BLaER1 treated with 17β-estradiol and CSF1 and Interleukin-3, amounts not matched to agents 10 nM and 100 nM (cell line): ENCODE data around the gene POLE2.
"Not testable (repeated sequence)": the region's sequence is repeated elsewhere in the genome, so short reads cannot be mapped to it uniquely, and the experiment has no call there.

ENCODE experiments used
- H3K27ac ChIP-seq, 11 experiments: shearing (Covaris generic); formaldehyde crosslinking; 2 replicates each; pipeline ENCODE4 v1.8.1; 2022
- H3K27me3 ChIP-seq, 11 experiments: shearing (Covaris generic); formaldehyde crosslinking; 2 replicates each; pipeline ENCODE4 v1.8.1; 2022
- H3K36me3 ChIP-seq, 11 experiments: shearing (Covaris generic); formaldehyde crosslinking; 2 replicates each; pipeline ENCODE4 v1.8.1; 2022
- H3K4me1 ChIP-seq, 10 experiments: shearing (Covaris generic); formaldehyde crosslinking; 2 replicates each; pipeline ENCODE4 v1.8.1; 2022
- H3K4me2 ChIP-seq, 11 experiments: shearing (Covaris generic); formaldehyde crosslinking; 2 replicates each; pipeline ENCODE4 v1.8.1; 2022
- H3K4me3 ChIP-seq, 10 experiments: shearing (Covaris generic); formaldehyde crosslinking; 2 replicates each; pipeline ENCODE4 v1.8.1; 2022
- H3K9ac ChIP-seq, 11 experiments: shearing (Covaris generic); formaldehyde crosslinking; 2 replicates each; pipeline ENCODE4 v1.8.1; 2022
- H3K9me3 ChIP-seq, 11 experiments: shearing (Covaris generic); formaldehyde crosslinking; replicated peaks in 1 of 11; 2 replicates each; pipeline ENCODE4 v1.8.1; 2022
- H4K20me1 ChIP-seq, 11 experiments: shearing (Covaris generic); formaldehyde crosslinking; 2 replicates each; pipeline ENCODE4 v1.8.1; 2022
- Cebpa-rat ChIP-seq, 11 experiments: shearing (Covaris generic); IDR thresholded peaks; 2 replicates each; pipeline ENCODE4 v1.8.1; 2022

The POLE2 gene

GRCh38 chr14:49623941-49624839, 63.8 kb downstream of the POLE2 start:
- H4K20me1 ChIP-seq = peaks cover 63 to 91% (median 83%) of the 10 kb centered on the region in 11 experiments
- peak overlapping the region in 10 of 11 experiments; percentile 18 to 98 (median 94); a peak in 14 of 22 replicates for H3K9ac ChIP-seq
- peak overlapping the region in 1 of 11 experiments; percentile 8; a peak in 1 of 22 replicates for H3K27ac ChIP-seq
- no peaks in the 10 kb centered on the region for H3K9me3 ChIP-seq
- H3K27me3 ChIP-seq = no peaks in the 10 kb centered on the region
- peaks cover 32 to 55% (median 42%) of the 10 kb centered on the region in 10 experiments for H3K4me1 ChIP-seq
- no peak for TF ChIP-seq Cebpa-rat (IDR thresholded peaks at IDR 0.05)
- H3K36me3 ChIP-seq = peaks cover 14 to 71% (median 45%) of the 10 kb centered on the region in 11 experiments; a peak in 21 of 22 replicates
- peak overlapping the region; percentile 71 to 99 (median 98) for H3K4me2 ChIP-seq
- H3K4me3 ChIP-seq = peak overlapping the region in 9 of 10 experiments; percentile 73 to 94 (median 85); a peak in 11 of 20 replicates

- TF ChIP-seq Cebpa-rat (IDR thresholded peaks at IDR 0.05) = no peak
- Histone ChIP-seq H3K4me1 (peaks cover 33 to 55% (median 44%) of the 10 kb centered on the region in 10 experiments), H3K9ac (peak overlapping the region; percentile 18 to 98 (median 95); a peak in 18 of 22 replicates), H3K27me3 (no peaks in the 10 kb centered on the region), H4K20me1 (peaks cover 63 to 91% (median 83%) of the 10 kb centered on the region in 11 experiments), H3K4me2 (peak overlapping the region; percentile 71 to 99 (median 98)), H3K9me3 (no peaks in the 10 kb centered on the region), H3K27ac (0 out of 22 replicates have a peak overlapping the region, but pooled peaks of 2 of the 11 experiments have one; percentile 2 to 8), H3K36me3 (peaks cover 20 to 71% (median 51%) of the 10 kb centered on the region in 11 experiments; a peak in 21 of 22 replicates), H3K4me3 (peak overlapping the region; percentile 73 to 94 (median 86); a peak in 16 of 20 replicates)
Measured at GRCh38 chr14:49623387-49623786, 64.6 kb downstream of the POLE2 start.

- peak overlapping the region; percentile 90 to 98 (median 95) for H3K9ac ChIP-seq
Measured at GRCh38 chr14:49622022-49622607, 65.9 kb downstream of the POLE2 start.

GRCh38 chr14:49621114-49621881, 66.7 kb downstream of the POLE2 start:
- peak overlapping the region; percentile 73 to 94 (median 86) for H3K4me3 ChIP-seq
- H3K9me3 ChIP-seq = no peaks in the 10 kb centered on the region
- H3K27me3 ChIP-seq = no peaks in the 10 kb centered on the region
- H4K20me1 ChIP-seq = peaks cover 73 to 91% (median 86%) of the 10 kb centered on the region in 11 experiments
- H3K36me3 ChIP-seq = peaks cover 26 to 73% (median 59%) of the 10 kb centered on the region in 11 experiments
- H3K4me2 ChIP-seq = peak overlapping the region; percentile 97 to 99 (median 98)
- H3K9ac ChIP-seq = peak overlapping the region; percentile 90 to 98 (median 95)
- peaks cover 38 to 63% (median 55%) of the 10 kb centered on the region in 10 experiments for H3K4me1 ChIP-seq
- TF ChIP-seq Cebpa-rat (IDR thresholded peaks at IDR 0.05) = no peak
- H3K27ac ChIP-seq = peak overlapping the region; percentile 92 to 98 (median 95)

More at GRCh38 chr14:49622022-49622607, 65.9 kb downstream of the POLE2 start:
- H3K27ac ChIP-seq = peak overlapping the region in 10 of 11 experiments; percentile 92 to 98 (median 96); a peak in 13 of 22 replicates
- no peak for TF ChIP-seq Cebpa-rat (IDR thresholded peaks at IDR 0.05)
- peak overlapping the region; percentile 97 to 99 (median 98) for H3K4me2 ChIP-seq
- H3K36me3 ChIP-seq = peaks cover 33 to 73% (median 59%) of the 10 kb centered on the region in 11 experiments
- peaks cover 76 to 91% (median 85%) of the 10 kb centered on the region in 11 experiments for H4K20me1 ChIP-seq
- no peaks in the 10 kb centered on the region for H3K27me3 ChIP-seq
- H3K4me3 ChIP-seq = peak overlapping the region; percentile 73 to 94 (median 86)
- no peaks in the 10 kb centered on the region for H3K9me3 ChIP-seq
- H3K4me1 ChIP-seq = peaks cover 41 to 61% (median 56%) of the 10 kb centered on the region in 10 experiments

GRCh38 chr14:49620182-49621113, 67.6 kb downstream of the POLE2 start, which contains the start of the genes MGAT2 and RPL36AL:
MGAT2 (plus strand) TSS chr14:49620799; CDS start chr14:49621269, 470 bp downstream.
RPL36AL (minus strand) TSS chr14:49620626; CDS start chr14:49619104, 1,522 bp downstream.
- Histone ChIP-seq H3K4me1 (peaks cover 38 to 63% (median 52%) of the 10 kb centered on the region in 10 experiments), H3K36me3 (peaks cover 21 to 73% (median 59%) of the 10 kb centered on the region in 11 experiments), H3K4me3 (peak within 1 kb of the TSS; percentile 73 to 94 (median 86)), H3K27me3 (no peaks in the 10 kb centered on the region), H3K9me3 (no peaks in the 10 kb centered on the region), H3K27ac (peak within 1 kb of the TSS; percentile 92 to 98 (median 95)), H4K20me1 (peaks cover 66 to 85% (median 79%) of the 10 kb centered on the region in 11 experiments), H3K9ac (peak within 1 kb of the TSS; percentile 90 to 98 (median 95)), H3K4me2 (peak within 1 kb of the TSS; percentile 97 to 99 (median 98))
- TF ChIP-seq Cebpa-rat (IDR thresholded peaks at IDR 0.05) = no peak

- Histone ChIP-seq H3K4me3 (peak overlapping the region; percentile 73 to 94 (median 86)), H4K20me1 (peaks cover 62 to 79% (median 75%) of the 10 kb centered on the region in 11 experiments), H3K27me3 (no peaks in the 10 kb centered on the region), H3K9ac (peak overlapping the region; percentile 90 to 98 (median 95)), H3K9me3 (no peaks in the 10 kb centered on the region), H3K4me2 (peak overlapping the region; percentile 84 to 99 (median 90)), H3K36me3 (peaks cover 22 to 78% (median 62%) of the 10 kb centered on the region in 11 experiments), H3K4me1 (peaks cover 38 to 63% (median 50%) of the 10 kb centered on the region in 10 experiments), H3K27ac (peak overlapping the region; percentile 92 to 98 (median 95))
- no peak for TF ChIP-seq Cebpa-rat (IDR thresholded peaks at IDR 0.05)
Measured at GRCh38 chr14:49619730-49620129, 68.3 kb downstream of the POLE2 start.

GRCh38 chr14:49619273-49619672, 68.7 kb downstream of the POLE2 start:
- Histone ChIP-seq H4K20me1 (peaks cover 59 to 75% (median 70%) of the 10 kb centered on the region in 11 experiments), H3K36me3 (peaks cover 22 to 78% (median 62%) of the 10 kb centered on the region in 11 experiments), H3K4me1 (peaks cover 34 to 62% (median 47%) of the 10 kb centered on the region in 10 experiments), H3K4me2 (peak overlapping the region; percentile 84 to 99 (median 90)), H3K27ac (peak overlapping the region in 10 of 11 experiments; percentile 92 to 98 (median 96); a peak in 13 of 22 replicates), H3K4me3 (peak overlapping the region; percentile 73 to 94 (median 86)), H3K9ac (peak overlapping the region; percentile 90 to 98 (median 95))
- not testable (repeated sequence) for H3K9me3 ChIP-seq, H3K27me3 ChIP-seq
